Esophagus squamous epithelium (tissue), 4 donors: Measurements from ENCODE around the gene SUGT1.

Source experiments
- CTCF ChIP-seq, 6 experiments: fragments of 450-650 bp in 4 of 6; fragments of 200-600 bp in 2 of 6; sonication (generic) in 2 of 6; IDR thresholded peaks; one replicate each; pipeline ENCODE4 v1.5.1; 2016 to 2019; ENCODE audit warnings: antibody characterized with exemption in 6 of 6, mild to moderate bottlenecking in 4 of 6, moderate library complexity in 4 of 6
- POLR2A ChIP-seq, 4 donors: fragments of 450-650 bp; IDR thresholded peaks; one replicate each; pipeline ENCODE4 v1.6.1; 2017; ENCODE audit warnings: antibody characterized with exemption in 4 of 4, mild to moderate bottlenecking in 4 of 4, moderate library complexity in 3 of 4

GRCh38 chr13:52669677-52670076 lies 17.0 kb downstream of the SUGT1 start:
- no peak for TF ChIP-seq CTCF (IDR thresholded peaks at IDR 0.05)
- no peak for TF ChIP-seq POLR2A (IDR thresholded peaks at IDR 0.05)
